HepG2 (cell line): ENCODE results near the gene APOD. TPM values are rescaled to one million over a fixed set of nuclear protein-coding genes. Genes with fewer than 3 reads are reported as not detected.

Experiments used
- ARNT2 ChIP-seq: sonication (generic); formaldehyde crosslinking; IDR thresholded peaks from 2 replicates; pipeline ENCODE4 v1.8.0; 2022; ENCODE audit warnings: mild to moderate bottlenecking, low read depth, missing genetic modification reagents, moderate library complexity
- DRAP1 ChIP-seq: IDR thresholded peaks from 2 replicates; pipeline ENCODE4 v1.6.1; 2016; ENCODE audit warnings: missing genetic modification reagents, missing compliant biosample characterization
- KMT2B ChIP-seq: IDR thresholded peaks from 2 replicates; pipeline ENCODE4 v1.6.1; 2016; ENCODE audit warnings: missing genetic modification reagents, missing compliant biosample characterization
- MTA3 ChIP-seq: sonication (generic); formaldehyde crosslinking; IDR thresholded peaks from 2 replicates; pipeline ENCODE4 v1.4.0; 2020; ENCODE audit warnings: missing genetic modification reagents
- RFX1 ChIP-seq: fragments of 450-650 bp; IDR thresholded peaks from 2 replicates; pipeline ENCODE4 v1.6.1; 2017
- SALL2 ChIP-seq: sonication (generic); formaldehyde crosslinking; IDR thresholded peaks from 2 replicates; pipeline ENCODE4 v1.8.1; 2023; ENCODE audit warnings: mild to moderate bottlenecking, missing genetic modification reagents, inconsistent platforms
- SRY ChIP-seq: sonication (generic); formaldehyde crosslinking; IDR thresholded peaks from 2 replicates; pipeline ENCODE4 v1.8.0; 2022; ENCODE audit warnings: mild to moderate bottlenecking, missing genetic modification reagents
- ZBTB2 ChIP-seq: sonication (generic); formaldehyde crosslinking; IDR thresholded peaks from 2 replicates; pipeline ENCODE4 v1.8.0; 2022; ENCODE audit warnings: low read depth, missing genetic modification reagents
- ZFP91 ChIP-seq: sonication (generic); formaldehyde crosslinking; IDR thresholded peaks from 2 replicates; pipeline ENCODE4 v1.9.0; 2022; ENCODE audit warnings: missing genetic modification reagents, mild to moderate bottlenecking, borderline replicate concordance
- ZFX ChIP-seq: sonication (generic); formaldehyde crosslinking; IDR thresholded peaks from 2 replicates; pipeline ENCODE4 v1.4.0; 2020; ENCODE audit warnings: mild to moderate bottlenecking, low read depth, missing genetic modification reagents, moderate library complexity
- ZNF224 ChIP-seq: sonication (generic); formaldehyde crosslinking; IDR thresholded peaks from 2 replicates; pipeline ENCODE4 v1.5.0; 2020; ENCODE audit warnings: mild to moderate bottlenecking, missing genetic modification reagents
- ZNF275 ChIP-seq: sonication (generic); formaldehyde crosslinking; IDR thresholded peaks from 2 replicates; pipeline ENCODE4 v1.8.0; 2022; ENCODE audit warnings: missing genetic modification reagents, mild to moderate bottlenecking, inconsistent platforms, borderline replicate concordance
- ZNF446 ChIP-seq: sonication (generic); formaldehyde crosslinking; IDR thresholded peaks from 2 replicates; pipeline ENCODE4 v1.5.0; 2020; ENCODE audit warnings: mild to moderate bottlenecking, missing genetic modification reagents
- ZNF510 ChIP-seq: sonication (generic); formaldehyde crosslinking; IDR thresholded peaks from 2 replicates; pipeline ENCODE4 v1.4.0; 2020; ENCODE audit warnings: low read depth, mild to moderate bottlenecking, missing genetic modification reagents
- ZNF556 ChIP-seq: sonication (generic); formaldehyde crosslinking; IDR thresholded peaks from 2 replicates; pipeline ENCODE4 v1.4.0; 2020; ENCODE audit warnings: mild to moderate bottlenecking, missing genetic modification reagents, borderline replicate concordance
- polyA plus RNA-seq, 8 experiments: library from polyadenylated mRNA; depleted of rRNA in 3 of 8; stranded (reverse) in 7 of 8; unstranded in 1 of 8; fragments of >200 nt; fragmentation: Illumina TruSeq in 4 of 8; extraction: Trizol in 4 of 8; gene quantifications; 2 replicates each; pipeline versions ENCODE4 v1.2.1 to v1.2.3, GENCODE V29; 2011 to 2016; ENCODE audit warnings: low read depth in 4 of 8, missing spikeins in 1 of 8, mixed read lengths in 1 of 8; ENCODE audit not compliant: insufficient read depth in 1 of 8
- total RNA-seq, 5 experiments: library from RNA; depleted of rRNA; stranded (reverse); fragments of >200 nt; fragmentation: Illumina TruSeq; extraction: Trizol; gene quantifications; 2 replicates each; pipeline ENCODE4 v1.2.3, GENCODE V29; 2016; ENCODE audit warnings: low read depth in 1 of 5

APOD gene
- total and polyA plus RNA-seq, 2 of the 13 experiments (the other 11 are each of a cell fraction or from before 2014, with no cell fraction given): not detected

- no peak for TF ChIP-seq ZNF224 (CRISPR knock-in tag)
- TF ChIP-seq KMT2B (CRISPR knock-in tag): no peak
- TF ChIP-seq ZNF556: no peak
- no peak for TF ChIP-seq SALL2
- no peak for TF ChIP-seq ZNF446 (CRISPR knock-in tag)
- TF ChIP-seq ZBTB2 (CRISPR knock-in tag): no peak
- TF ChIP-seq DRAP1 (CRISPR knock-in tag): no peak
- TF ChIP-seq ZNF275 (CRISPR knock-in tag): no peak
- no peak for TF ChIP-seq ZNF510 (CRISPR knock-in tag)
- no peak for TF ChIP-seq ZFP91 (CRISPR knock-in tag)
- TF ChIP-seq RFX1: no peak
- TF ChIP-seq MTA3 (CRISPR knock-in tag): no peak
- TF ChIP-seq ZFX (CRISPR knock-in tag): no peak
- no peak for TF ChIP-seq ARNT2 (CRISPR knock-in tag)
- TF ChIP-seq SRY (CRISPR knock-in tag): no peak
Measured at GRCh38 chr3:195574497-195575304, 9.0 kb downstream of the APOD start (continued).
